GM18517 (cell line): ENCODE data around the gene SMARCD1.
"Not testable (repeated sequence)": the region's sequence is repeated elsewhere in the genome, so short reads cannot be mapped to it uniquely, and the experiment has no call there.

Experiments used
- ATAC-seq: cut with Tn5 transposase; IDR thresholded peaks from one replicate; pipeline ENCODE4 v1.9.1; 2021; ENCODE audit warnings: mild to moderate bottlenecking, moderate library complexity; ENCODE audit not compliant: unreplicated experiment

The SMARCD1 gene

DNA sequence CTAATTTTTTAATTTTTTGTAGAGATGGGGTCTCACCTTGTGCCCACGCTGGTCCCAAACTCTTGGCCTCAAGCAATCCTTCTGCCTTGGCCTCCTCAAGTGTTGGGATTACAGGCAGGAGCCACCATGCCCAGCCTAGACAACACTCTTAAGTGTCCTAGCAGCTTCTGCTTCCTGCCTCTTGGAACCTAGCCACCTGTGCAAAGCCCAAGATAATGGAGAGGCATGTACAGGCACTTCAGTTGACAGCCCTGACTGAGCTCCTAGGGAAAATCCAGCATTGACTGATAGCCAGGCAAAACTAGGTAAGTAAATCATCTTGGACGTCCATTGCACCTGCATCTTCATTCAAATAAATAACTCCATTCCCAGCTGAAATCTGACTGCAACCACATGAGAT is 42.4 kb downstream of the SMARCD1 start:
- ATAC-seq = no peak

DNA sequence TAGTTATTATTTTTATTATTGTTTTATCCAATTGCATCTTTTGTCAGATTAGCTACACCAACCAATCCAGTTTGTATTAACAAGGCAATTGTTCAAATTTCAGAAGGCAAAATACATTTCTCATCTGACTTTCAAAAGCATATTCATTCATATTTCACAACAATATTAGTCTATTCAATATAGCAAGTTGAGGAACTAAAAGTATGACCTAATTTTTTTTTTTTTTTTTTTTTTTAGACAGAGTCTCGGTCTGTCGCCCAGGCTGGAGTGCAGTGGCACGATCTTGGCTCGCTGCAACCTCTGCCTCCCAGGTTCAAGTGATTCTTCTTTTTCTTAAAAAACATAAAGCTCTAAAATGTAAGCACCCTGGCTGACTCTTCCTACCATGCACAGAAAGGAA is 44.1 kb downstream of the SMARCD1 start:
- ATAC-seq = no peak

DNA sequence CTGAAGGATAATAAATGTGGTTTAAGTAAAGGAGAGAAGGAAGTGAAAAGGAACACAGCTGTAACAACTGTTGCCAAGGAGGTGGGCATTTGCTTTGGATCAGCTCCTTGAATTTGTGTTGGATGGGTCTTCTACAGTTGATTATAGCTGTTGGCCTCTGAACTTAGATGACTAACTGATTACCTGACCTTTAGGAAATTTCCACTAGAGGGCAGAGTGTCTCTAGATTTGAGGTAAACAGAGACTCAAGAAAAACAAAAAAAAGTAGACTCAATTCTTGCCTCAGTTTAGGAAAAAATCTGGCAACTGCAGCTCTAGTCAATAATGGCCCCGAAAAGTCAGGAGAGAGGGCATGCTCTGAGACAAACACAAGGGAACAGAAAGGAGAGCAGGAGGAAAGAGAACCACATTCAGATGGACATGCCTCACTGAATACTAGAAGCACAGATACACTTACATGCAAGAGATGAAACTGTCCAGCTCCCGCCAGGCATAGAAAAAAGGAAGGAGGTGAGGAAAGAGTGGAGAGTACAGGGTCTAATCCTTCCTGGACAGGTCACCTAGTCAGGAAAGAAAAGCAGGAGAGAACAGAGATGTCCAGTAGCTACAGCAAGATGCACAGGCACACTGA is 47.5 kb downstream of the SMARCD1 start:
- no peak for ATAC-seq

DNA sequence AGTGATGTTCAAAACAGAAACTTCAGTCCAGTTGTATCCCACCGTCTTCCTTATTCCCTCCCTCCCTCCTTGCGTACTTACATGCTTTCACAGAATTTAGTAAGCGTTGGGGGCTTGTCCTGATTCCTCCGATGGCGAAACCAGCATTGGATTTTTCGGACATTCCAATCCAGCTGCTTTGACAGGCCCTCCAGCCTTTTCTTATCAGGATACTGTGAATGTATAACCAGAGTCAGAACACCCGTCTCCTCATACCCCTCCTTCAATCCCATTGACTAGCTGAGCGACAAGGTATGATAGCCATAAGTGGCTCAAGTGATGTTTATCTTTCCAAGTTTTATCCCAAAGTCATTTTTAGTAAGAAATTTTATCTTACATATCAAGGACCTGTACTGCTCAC is 57.9 kb downstream of the SMARCD1 start:
- no peak for ATAC-seq

DNA sequence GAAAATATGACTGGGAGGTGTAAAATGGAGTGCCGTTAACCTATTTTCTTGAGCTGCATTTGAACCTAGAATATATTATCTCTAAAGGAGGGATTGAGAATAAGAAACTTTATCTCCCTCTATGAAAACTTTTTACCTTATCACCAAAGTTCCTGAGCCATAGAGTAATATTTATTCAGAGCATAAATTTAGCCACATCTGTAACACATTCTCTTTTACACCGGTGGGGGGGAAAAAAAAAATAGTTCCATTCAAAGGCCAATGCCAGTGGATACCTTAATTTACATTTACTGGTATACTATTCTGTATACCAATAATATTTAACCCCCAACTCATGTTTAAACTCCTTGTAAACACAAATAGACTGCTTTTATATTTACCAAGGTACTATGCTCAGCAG is 60.3 kb downstream of the SMARCD1 start:
- ATAC-seq = no peak

DNA sequence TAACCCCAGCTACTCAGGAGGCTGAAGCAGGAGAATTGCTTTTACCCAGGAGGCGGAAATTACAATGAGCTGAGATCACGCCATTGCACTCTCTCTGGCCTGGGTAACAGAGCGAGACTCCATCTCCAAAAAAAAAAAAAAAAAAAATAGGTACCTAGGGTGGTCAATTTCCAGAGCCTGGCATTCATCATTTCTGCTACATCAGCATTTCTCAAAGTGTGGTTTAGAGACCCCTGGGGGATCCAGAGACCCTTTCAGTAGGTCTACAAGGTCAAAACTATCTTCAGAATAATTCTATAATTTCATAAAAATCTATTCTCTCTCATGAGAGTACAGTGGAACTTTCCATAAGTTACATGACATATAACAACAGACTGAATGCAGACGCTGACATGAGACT is 62.1 kb downstream of the SMARCD1 start:
- no peak for ATAC-seq

DNA sequence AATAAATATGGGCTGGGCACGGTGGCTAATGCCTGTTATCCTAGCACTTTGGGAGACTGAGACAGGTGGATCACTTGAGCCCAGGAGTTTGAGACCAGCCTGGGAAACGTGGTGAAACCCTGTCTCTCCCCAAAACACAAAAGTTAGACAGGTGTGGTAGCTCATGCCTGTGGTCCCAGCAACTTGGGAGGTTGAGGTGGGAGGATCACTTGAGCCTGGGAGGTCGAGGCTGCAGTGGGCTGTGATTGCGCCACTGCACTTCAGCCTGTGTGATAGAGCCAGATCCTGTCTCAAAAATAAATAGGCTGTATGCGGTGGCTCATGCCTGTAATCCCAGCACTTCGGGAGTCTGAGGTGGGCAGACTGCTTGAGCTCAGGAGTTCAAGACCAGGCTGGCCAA is 62.9 kb downstream of the SMARCD1 start:
- ATAC-seq = not testable (repeated sequence)

DNA sequence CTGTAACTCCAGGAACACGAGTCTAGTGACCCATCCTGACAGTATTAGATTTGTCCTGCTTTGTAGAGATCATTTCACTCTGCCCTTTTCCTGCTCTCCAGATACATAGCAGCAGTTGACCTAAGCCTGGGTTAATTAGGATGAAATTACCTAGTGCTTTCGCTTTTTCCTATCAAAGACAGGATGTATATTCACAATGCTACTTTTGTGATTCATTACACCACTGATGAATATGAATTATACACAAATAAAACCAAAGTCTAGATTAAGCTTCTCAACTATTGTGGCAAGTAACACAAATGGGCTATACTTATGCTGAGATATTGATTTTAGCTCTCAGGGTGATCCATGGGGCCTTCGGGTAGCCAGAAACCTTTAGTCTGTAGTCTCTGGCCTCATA is 64.2 kb downstream of the SMARCD1 start:
- no peak for ATAC-seq
